G401 (cell line): ENCODE results near the gene APBA3. TPM values are rescaled to one million over a fixed set of nuclear protein-coding genes. Genes with fewer than 3 reads are reported as not detected.
A peak's percentile ranks its signal among the peaks of the same experiment; 100 is the strongest.

ENCODE experiments used
- DNase-seq: peaks from one replicate; pipeline ENCODE4 v3.0.0-alpha.2; 2015; ENCODE audit warnings: low spot score
- in situ Hi-C: cut with HindIII; loops from 2 replicates; pipeline ENCODE4 v1.10.0; 2016; ENCODE audit warnings: low sequenced_read_pairs, mixed read lengths
- total RNA-seq: library from RNA; depleted of rRNA; stranded (reverse); fragments of >200 nt; shearing (Covaris generic); gene quantifications from 2 replicates; pipeline ENCODE4 v1.2.3, GENCODE V29; 2014

APBA3 gene
- total RNA-seq, 1 experiment from 2014 or later: 18.2 TPM

GRCh38 chr19:3725640-3726310 is 35.7 kb downstream of the APBA3 start:
- DNase-seq: no peak
- in situ Hi-C loops: no loop called here

- DNase-seq: no peak
- in situ Hi-C loops: no loop called here
Measured at GRCh38 chr19:3725121-3725520, 36.4 kb downstream of the APBA3 start.

- no peak for DNase-seq
- in situ Hi-C loops: no loop called here
Measured at GRCh38 chr19:3723883-3724282, 37.6 kb downstream of the APBA3 start.

GRCh38 chr19:3723110-3723488 is 38.4 kb downstream of the APBA3 start:
- no peak for DNase-seq
- in situ Hi-C loops: no loop called here

GRCh38 chr19:3722443-3723109 is 38.9 kb downstream of the APBA3 start:
- in situ Hi-C loops: no loop called here
- no peak for DNase-seq

GRCh38 chr19:3721887-3722442 is 39.5 kb downstream of the APBA3 start:
- in situ Hi-C loops: no loop called here
- DNase-seq: no peak

- in situ Hi-C loops: no loop called here
- DNase-seq: peak; percentile 62
Measured at GRCh38 chr19:3721131-3721886, 40.2 kb downstream of the APBA3 start.

- in situ Hi-C loops: no loop called here
- DNase-seq: no peak
Measured at GRCh38 chr19:3720349-3720917, 41.1 kb downstream of the APBA3 start.

GRCh38 chr19:3719868-3720267 is 41.6 kb downstream of the APBA3 start:
- in situ Hi-C loops: no loop called here
- no peak for DNase-seq

GRCh38 chr19:3716147-3716668 is 45.3 kb downstream of the APBA3 start:
- no peak for DNase-seq
- in situ Hi-C loops: no loop called here

- in situ Hi-C loops: no loop called here
- no peak for DNase-seq
Measured at GRCh38 chr19:3712663-3713611, 48.6 kb downstream of the APBA3 start.

GRCh38 chr19:3710265-3710812 is 51.2 kb downstream of the APBA3 start:
- in situ Hi-C loops: no loop called here

GRCh38 chr19:3708207-3708931 is 53.1 kb downstream of the APBA3 start, which contains the start of gene TJP3:
Gene TJP3 (plus strand): TSS chr19:3708384. CDS start chr19:3728433, 20,049 bp downstream.
- no peak for DNase-seq

More at GRCh38 chr19:3710265-3710812, 51.2 kb downstream of the APBA3 start:
- DNase-seq: no peak

GRCh38 chr19:3707868-3708206 is 53.7 kb downstream of the APBA3 start:
- in situ Hi-C loops: no loop called here
- DNase-seq: no peak

More at GRCh38 chr19:3708207-3708931, 53.1 kb downstream of the APBA3 start, which contains the start of gene TJP3:
- in situ Hi-C loops: no loop called here

- in situ Hi-C loops: no loop called here
- no peak for DNase-seq
Measured at GRCh38 chr19:3701200-3701599, 60.3 kb downstream of the APBA3 start.
